ENCODE results near the gene MTO1.
"Not testable (repeated sequence)": the region's sequence is repeated elsewhere in the genome, so short reads cannot be mapped to it uniquely, and the experiment has no call there.

DNA sequence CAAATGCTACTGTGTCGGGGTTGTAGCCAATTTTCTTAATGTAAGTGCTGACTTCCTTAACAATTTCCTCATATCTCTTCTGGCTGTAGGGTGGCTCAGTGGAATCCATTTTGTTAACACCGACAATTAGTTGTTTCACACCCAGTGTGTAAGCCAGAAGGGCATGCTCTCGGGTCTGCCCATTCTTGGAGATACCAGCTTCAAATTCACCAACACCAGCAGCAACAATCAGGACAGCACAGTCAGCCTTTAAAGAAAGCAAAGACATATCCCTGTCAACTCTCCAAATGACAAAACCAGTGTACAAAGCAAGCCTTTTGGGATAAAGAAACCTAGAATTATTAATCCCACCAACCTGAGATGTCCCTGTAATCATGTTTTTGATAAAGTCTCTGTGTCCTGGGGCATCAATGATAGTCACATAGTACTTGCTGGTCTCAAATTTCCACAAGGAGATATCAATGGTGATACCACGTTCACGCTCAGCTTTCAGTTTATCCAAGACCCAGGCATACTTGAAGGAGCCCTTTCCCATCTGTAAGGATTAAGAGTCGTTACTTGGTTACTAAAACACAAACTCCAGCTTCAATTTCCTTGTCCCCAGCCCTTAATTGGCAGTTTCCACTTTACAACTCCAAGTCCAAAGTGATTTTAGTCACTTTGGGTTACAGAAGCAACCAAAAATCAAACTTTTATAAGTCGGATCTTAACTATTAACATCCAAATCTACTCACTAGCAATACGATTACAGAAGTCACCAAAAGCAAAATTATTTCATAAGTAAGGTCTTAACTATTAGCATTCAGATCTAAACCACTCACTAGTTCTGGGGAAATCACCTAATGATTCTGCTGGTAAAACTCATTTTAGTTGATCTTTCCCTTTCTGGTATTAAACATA lies 57.7 kb downstream of the MTO1 start:
- TF ChIP-seq, protein P1, sequence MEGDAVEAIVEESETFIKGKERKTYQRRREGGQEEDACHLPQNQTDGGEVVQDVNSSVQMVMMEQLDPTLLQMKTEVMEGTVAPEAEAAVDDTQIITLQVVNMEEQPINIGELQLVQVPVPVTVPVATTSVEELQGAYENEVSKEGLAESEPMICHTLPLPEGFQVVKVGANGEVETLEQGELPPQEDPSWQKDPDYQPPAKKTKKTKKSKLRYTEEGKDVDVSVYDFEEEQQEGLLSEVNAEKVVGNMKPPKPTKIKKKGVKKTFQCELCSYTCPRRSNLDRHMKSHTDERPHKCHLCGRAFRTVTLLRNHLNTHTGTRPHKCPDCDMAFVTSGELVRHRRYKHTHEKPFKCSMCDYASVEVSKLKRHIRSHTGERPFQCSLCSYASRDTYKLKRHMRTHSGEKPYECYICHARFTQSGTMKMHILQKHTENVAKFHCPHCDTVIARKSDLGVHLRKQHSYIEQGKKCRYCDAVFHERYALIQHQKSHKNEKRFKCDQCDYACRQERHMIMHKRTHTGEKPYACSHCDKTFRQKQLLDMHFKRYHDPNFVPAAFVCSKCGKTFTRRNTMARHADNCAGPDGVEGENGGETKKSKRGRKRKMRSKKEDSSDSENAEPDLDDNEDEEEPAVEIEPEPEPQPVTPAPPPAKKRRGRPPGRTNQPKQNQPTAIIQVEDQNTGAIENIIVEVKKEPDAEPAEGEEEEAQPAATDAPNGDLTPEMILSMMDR (IDR thresholded peaks at IDR 0.05), result not testable (repeated sequence)
- not testable (repeated sequence) for TF ChIP-seq ZNF219 (CRISPR knock-in tag; IDR thresholded peaks at IDR 0.05; ENCODE audit: borderline replicate concordance); NFYB (CRISPR knock-in tag; conservative IDR thresholded peaks at IDR 0.05; ENCODE audit: low read depth)

Measured in WTC11 (cell line).